ENCODE measurements around the gene DGCR2. TPM values are rescaled to one million over a fixed set of nuclear protein-coding genes. Genes with fewer than 3 reads are reported as not detected.

The DGCR2 gene
- total and polyA plus RNA-seq, 2 of the 4 experiments (the other 2 are of a cell fraction): 17.2 to 35.4 TPM

GRCh38 chr22:18999416-18999815 is 122.8 kb downstream of the DGCR2 start:
- ATAC-seq (ENCODE audit: low read depth): no peak
- BruUV-seq (replicated peaks): no TSS peak
- peaks cover 37% of the 10 kb centered on the region for H3K27me3 ChIP-seq (ENCODE audit: control insufficient read depth, insufficient read depth, low read length)
- H2BK5ac ChIP-seq (ENCODE audit: low read depth, low read length, poor library complexity, severe bottlenecking): no peak overlapping the region
- no peak overlapping the region for H2AK5ac ChIP-seq (ENCODE audit: low read depth, low read length)
- TF ChIP-seq MAFK (IDR thresholded peaks at IDR 0.05; ENCODE audit: low read depth, low read length): no peak
- TF ChIP-seq, protein P1, sequence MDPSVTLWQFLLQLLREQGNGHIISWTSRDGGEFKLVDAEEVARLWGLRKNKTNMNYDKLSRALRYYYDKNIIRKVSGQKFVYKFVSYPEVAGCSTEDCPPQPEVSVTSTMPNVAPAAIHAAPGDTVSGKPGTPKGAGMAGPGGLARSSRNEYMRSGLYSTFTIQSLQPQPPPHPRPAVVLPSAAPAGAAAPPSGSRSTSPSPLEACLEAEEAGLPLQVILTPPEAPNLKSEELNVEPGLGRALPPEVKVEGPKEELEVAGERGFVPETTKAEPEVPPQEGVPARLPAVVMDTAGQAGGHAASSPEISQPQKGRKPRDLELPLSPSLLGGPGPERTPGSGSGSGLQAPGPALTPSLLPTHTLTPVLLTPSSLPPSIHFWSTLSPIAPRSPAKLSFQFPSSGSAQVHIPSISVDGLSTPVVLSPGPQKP (IDR thresholded peaks at IDR 0.05; ENCODE audit: borderline replicate concordance, low read depth, low read length): no peak
- TF ChIP-seq RAD21 (IDR thresholded peaks at IDR 0.05; ENCODE audit: low read length): no peak
- H3K9me1 ChIP-seq (ENCODE audit: insufficient read depth, low read length): no peaks in the 10 kb centered on the region
- H2BK20ac ChIP-seq (ENCODE audit: low read depth, low read length): no peak overlapping the region
- H4K5ac ChIP-seq (ENCODE audit: low read depth, low read length): no peak overlapping the region
- CTCF ChIA-PET: no interaction called here
- H2AFZ ChIP-seq (replicated peaks; ENCODE audit: low read length, poor library complexity): no peak overlapping the region
- H3K18ac ChIP-seq (ENCODE audit: low read depth, low read length): no peak overlapping the region
- dilution Hi-C loops (cut with HindIII; ENCODE audit: low sequenced_read_pairs, unreplicated experiment) (no loop called here), intact Hi-C loops (cut with micrococcal nuclease) (no loop called here), in situ Hi-C loops (cut with MboI; ENCODE audit: low sequenced_read_pairs) (no loop called here)
- 81% methylated on average over 3 of the region's 6 CpGs; no CpG with 5 or more reads in 1 of the 2 experiments for WGBS, 2 experiments (ENCODE audit: extremely low coverage in 2 of 2, insufficient read length in 1 of 2)
- no peaks in the 10 kb centered on the region for H3K36me3 ChIP-seq (ENCODE audit: control insufficient read depth, insufficient read depth, low read length)
- H4K8ac ChIP-seq (ENCODE audit: low read depth in 2 of 2, low read length in 2 of 2): no peak overlapping the region
- no peaks in the 10 kb centered on the region for H3K4me1 ChIP-seq (ENCODE audit: control insufficient read depth, insufficient read depth, low read length)
- H2AK9ac ChIP-seq (replicated peaks; ENCODE audit: low read depth, low read length, poor library complexity): no peak overlapping the region
- no peak overlapping the region for H2BK120ac ChIP-seq (ENCODE audit: low read depth, low read length)
- H3K4me3 ChIP-seq (ENCODE audit: insufficient read depth, low read depth, low read length): no peak overlapping the region
- POLR2A ChIA-PET (ENCODE audit: unreplicated experiment): no interaction called here
- H3K4ac ChIP-seq (ENCODE audit: low read depth, low read length): no peak overlapping the region
- no peaks in the 10 kb centered on the region for H4K20me1 ChIP-seq (ENCODE audit: insufficient read depth, low read length)
- no peak overlapping the region for H3K23ac ChIP-seq (ENCODE audit: low read depth, low read length)
- no peak overlapping the region for H3K27ac ChIP-seq (ENCODE audit: insufficient read depth, low read length)
- peaks cover under 1% of the 10 kb centered on the region; the same call in 1 of the 2 replicates for H3K9me3 ChIP-seq (ENCODE audit: control insufficient read depth, insufficient read depth, low read length)
- no peak overlapping the region for H3K9ac ChIP-seq (ENCODE audit: low read depth, low read length)
- no peak overlapping the region for H3K56ac ChIP-seq (ENCODE audit: extremely low read depth, insufficient read depth, low read length)
- H4K91ac ChIP-seq (ENCODE audit: insufficient read depth, low read depth, low read length): no peak overlapping the region
- H3K4me2 ChIP-seq (ENCODE audit: low read depth, low read length): no peak overlapping the region
- no peak for DNase-seq
- H3K14ac ChIP-seq (replicated peaks; ENCODE audit: low read depth, low read length): no peak overlapping the region
- H3K79me1 ChIP-seq (ENCODE audit: low read depth in 1 of 2, low read length in 2 of 2): no peaks in the 10 kb centered on the region
- no peak overlapping the region for H2BK15ac ChIP-seq (ENCODE audit: low read depth, low read length)

Measured in IMR-90 (cell line).